Esophagus muscularis mucosa (tissue), 4 donors: ENCODE measurements around the gene MASP1.

Experiments
- CTCF ChIP-seq, 3 experiments: fragments of 200-600 bp in 2 of 3; fragments of 450-650 bp in 1 of 3; sonication (generic) in 2 of 3; IDR thresholded peaks; one replicate each; pipeline ENCODE4 v1.5.1; 2017 to 2019; ENCODE audit warnings: antibody characterized with exemption in 3 of 3, mild to moderate bottlenecking in 2 of 3, moderate library complexity in 1 of 3
- EP300 ChIP-seq: sonication (generic); formaldehyde crosslinking; IDR thresholded peaks from one replicate; pipeline ENCODE4 v1.6.1; 2017; ENCODE audit warnings: antibody characterized with exemption
- POLR2AphosphoS5 ChIP-seq, 2 donors: sonication (generic); formaldehyde crosslinking; IDR thresholded peaks; one replicate each; pipeline ENCODE4 v1.6.1; 2017; ENCODE audit warnings: antibody characterized with exemption in 2 of 2

- TF ChIP-seq CTCF (IDR thresholded peaks at IDR 0.05) = no peak
- TF ChIP-seq EP300 = no peak
- no peak for TF ChIP-seq POLR2AphosphoS5 (IDR thresholded peaks at IDR 0.05)
Measured at GRCh38 chr3:187321766-187322165, 30.2 kb upstream of the MASP1 start.
